HG03460 (cell line): ENCODE data around the gene PLCG1.
"Not testable (repeated sequence)": the region's sequence is repeated elsewhere in the genome, so short reads cannot be mapped to it uniquely, and the experiment has no call there.

ENCODE experiments used
- ATAC-seq: cut with Tn5 transposase; IDR thresholded peaks from one replicate; pipeline ENCODE4 v1.9.1; 2021; ENCODE audit not compliant: unreplicated experiment

The PLCG1 gene

GRCh38 chr20:41136680-41137613 is at the start of gene PLCG1:
Gene PLCG1 (plus strand): TSS chr20:41137543. CDS start chr20:41137642, 99 bp downstream.
- ATAC-seq: peak; percentile 49

GRCh38 chr20:41087777-41088176 is 49.6 kb upstream of the PLCG1 start:
- ATAC-seq: no peak

- no peak for ATAC-seq
Measured at GRCh38 chr20:41089555-41089954, 47.8 kb upstream of the PLCG1 start.

- no peak for ATAC-seq
Measured at GRCh38 chr20:41091927-41092326, 45.4 kb upstream of the PLCG1 start.

GRCh38 chr20:41094353-41095055 is 42.8 kb upstream of the PLCG1 start:
- no peak for ATAC-seq

GRCh38 chr20:41095110-41095969 is 42.0 kb upstream of the PLCG1 start:
- ATAC-seq: no peak

- no peak for ATAC-seq
Measured at GRCh38 chr20:41098703-41099250, 38.6 kb upstream of the PLCG1 start.

GRCh38 chr20:41100001-41100480 is 37.3 kb upstream of the PLCG1 start:
- no peak for ATAC-seq

GRCh38 chr20:41101660-41102059 is 35.7 kb upstream of the PLCG1 start:
- ATAC-seq: no peak

- no peak for ATAC-seq
Measured at GRCh38 chr20:41108531-41108930, 28.8 kb upstream of the PLCG1 start.

GRCh38 chr20:41110012-41110411 is 27.3 kb upstream of the PLCG1 start:
- ATAC-seq: no peak

- ATAC-seq: no peak
Measured at GRCh38 chr20:41110930-41111577, 26.3 kb upstream of the PLCG1 start.

- no peak for ATAC-seq
Measured at GRCh38 chr20:41111578-41111951, 25.8 kb upstream of the PLCG1 start.

- ATAC-seq: no peak
Measured at GRCh38 chr20:41116282-41116956, 20.9 kb upstream of the PLCG1 start.

- ATAC-seq: not testable (repeated sequence)
Measured at GRCh38 chr20:41118159-41118558, 19.2 kb upstream of the PLCG1 start.

- no peak for ATAC-seq
Measured at GRCh38 chr20:41118632-41119031, 18.7 kb upstream of the PLCG1 start.

- ATAC-seq: no peak
Measured at GRCh38 chr20:41119614-41120561, 17.5 kb upstream of the PLCG1 start.

- no peak for ATAC-seq
Measured at GRCh38 chr20:41121399-41121798, 15.9 kb upstream of the PLCG1 start.

- ATAC-seq: no peak
Measured at GRCh38 chr20:41123631-41124030, 13.7 kb upstream of the PLCG1 start.
